Measurements from ENCODE around the gene SRRM1.

DNA sequence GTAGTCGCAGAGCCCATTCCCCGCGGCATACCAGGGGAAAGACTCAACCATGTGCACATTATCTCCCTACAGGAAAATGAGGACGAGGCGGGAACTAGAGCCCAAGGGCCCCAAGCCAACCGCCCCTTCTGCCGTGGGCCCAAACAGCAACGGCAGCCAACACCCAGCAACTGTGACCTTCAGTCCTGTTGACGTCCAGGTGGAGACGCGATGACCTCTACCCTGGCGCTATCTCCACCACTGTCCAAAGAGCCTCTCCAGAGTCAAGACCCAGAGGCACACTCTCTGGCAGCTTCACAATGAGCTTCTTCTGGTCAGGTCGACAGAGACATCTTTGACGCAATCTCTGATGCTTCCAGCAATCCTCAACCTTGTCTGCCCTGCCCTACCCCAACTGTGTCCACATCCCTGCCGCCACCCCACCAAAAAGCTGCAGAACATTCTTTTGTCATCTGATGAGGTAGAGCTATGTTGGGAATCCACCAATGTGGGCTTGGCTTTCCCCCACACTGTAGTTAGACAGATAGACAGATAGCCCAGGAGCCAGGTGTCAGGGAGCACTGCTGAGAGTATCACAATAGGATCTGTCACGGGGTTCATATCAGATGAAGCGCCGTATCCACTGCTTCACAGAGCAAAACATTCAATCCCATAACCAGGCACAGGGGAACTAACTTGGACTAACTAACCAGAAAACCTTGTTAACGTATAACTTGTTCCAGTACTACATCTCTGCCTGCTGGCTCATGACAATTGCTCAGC lies 37.4 kb upstream of the SRRM1 start:
- TF ChIP-seq NFRKB (IDR thresholded peaks at IDR 0.05) (no peak), BHLHE40 (IDR thresholded peaks at IDR 0.05; ENCODE audit: borderline replicate concordance) (no peak), FOXM1 (IDR thresholded peaks at IDR 0.05; ENCODE audit: borderline replicate concordance) (no peak), CTBP1 (IDR thresholded peaks at IDR 0.05; ENCODE audit: borderline replicate concordance) (no peak), SUZ12 (IDR thresholded peaks at IDR 0.05) (no peak), FOXK2 (IDR thresholded peaks at IDR 0.05) (no peak), ELF4 (IDR thresholded peaks at IDR 0.05) (no peak)

All from HEK293T (cell line).